ENCODE measurements around the gene NEK7. TPM values are rescaled to one million over a fixed set of nuclear protein-coding genes. Genes with fewer than 3 reads are reported as not detected.

The NEK7 gene
- total and polyA plus RNA-seq, 9 donors = 29.0 to 49.6 (median 35.2) TPM

DNA sequence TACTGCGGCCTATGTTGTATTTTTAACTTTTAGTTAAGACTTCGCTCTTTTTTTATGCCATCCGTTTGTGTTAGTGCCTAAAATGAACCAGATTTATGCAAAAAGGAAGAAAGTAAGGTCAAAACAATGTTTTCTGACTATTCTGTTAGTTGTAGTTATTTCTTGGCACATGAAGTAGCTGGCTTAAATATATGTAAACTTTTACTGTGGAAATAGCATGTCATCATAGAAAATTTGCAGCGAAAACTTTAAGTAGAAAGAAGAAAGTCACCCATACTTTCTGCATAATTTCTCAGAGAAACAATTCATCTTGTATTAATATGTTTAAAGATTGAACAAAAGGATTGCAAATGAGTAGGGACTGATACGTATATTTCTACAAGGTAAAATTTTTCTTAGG lies 106.4 kb downstream of the NEK7 start:
- H3K27me3 ChIP-seq (ENCODE audit: control insufficient read depth, insufficient read depth, low read length) = no peaks in the 10 kb centered on the region
- no peaks in the 10 kb centered on the region for H3K4me1 ChIP-seq (ENCODE audit: control insufficient read depth, insufficient read depth, low read length)
- DNase-seq = peak; percentile 27
- no CpG with 5 or more reads among the region's 5 CpGs for WGBS (ENCODE audit: insufficient coverage)
- no peak overlapping the region for H3K4me3 ChIP-seq (ENCODE audit: low read length)
- no peaks in the 10 kb centered on the region for H3K36me3 ChIP-seq (ENCODE audit: control insufficient read depth, insufficient read depth, low read length)
- H3K27ac ChIP-seq (ENCODE audit: low read length) = no peak overlapping the region
- H3K9me3 ChIP-seq (replicated peaks; ENCODE audit: control insufficient read depth, low read depth, low read length) = no peaks in the 10 kb centered on the region

DNA sequence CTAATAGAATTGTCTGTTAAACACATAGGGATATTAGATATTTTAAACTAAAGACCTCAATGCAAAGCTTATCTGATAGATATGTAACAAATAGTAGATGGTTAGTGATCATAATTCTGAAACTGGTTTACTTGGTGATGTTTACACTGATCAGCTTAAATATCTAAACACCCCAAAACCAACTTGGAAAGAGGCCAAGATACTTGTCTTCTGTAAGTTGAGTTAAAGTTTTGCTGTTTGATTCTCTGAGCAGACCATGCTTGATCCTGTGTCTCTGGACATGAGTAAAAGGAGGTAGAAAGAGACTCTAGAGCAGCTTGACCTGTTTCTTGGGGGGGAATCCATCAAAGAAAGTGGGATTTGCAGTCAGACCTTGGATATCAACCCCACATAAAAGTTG lies 107.5 kb downstream of the NEK7 start:
- H3K9me3 ChIP-seq (replicated peaks; ENCODE audit: control insufficient read depth, low read depth, low read length) = no peaks in the 10 kb centered on the region
- H3K27me3 ChIP-seq (ENCODE audit: control insufficient read depth, insufficient read depth, low read length) = no peaks in the 10 kb centered on the region
- H3K36me3 ChIP-seq (ENCODE audit: control insufficient read depth, insufficient read depth, low read length) = no peaks in the 10 kb centered on the region
- H3K4me3 ChIP-seq (ENCODE audit: low read length) = no peak overlapping the region
- H3K27ac ChIP-seq (ENCODE audit: low read length) = no peak overlapping the region
- H3K4me1 ChIP-seq (ENCODE audit: control insufficient read depth, insufficient read depth, low read length) = no peaks in the 10 kb centered on the region
- no peak for DNase-seq

DNA sequence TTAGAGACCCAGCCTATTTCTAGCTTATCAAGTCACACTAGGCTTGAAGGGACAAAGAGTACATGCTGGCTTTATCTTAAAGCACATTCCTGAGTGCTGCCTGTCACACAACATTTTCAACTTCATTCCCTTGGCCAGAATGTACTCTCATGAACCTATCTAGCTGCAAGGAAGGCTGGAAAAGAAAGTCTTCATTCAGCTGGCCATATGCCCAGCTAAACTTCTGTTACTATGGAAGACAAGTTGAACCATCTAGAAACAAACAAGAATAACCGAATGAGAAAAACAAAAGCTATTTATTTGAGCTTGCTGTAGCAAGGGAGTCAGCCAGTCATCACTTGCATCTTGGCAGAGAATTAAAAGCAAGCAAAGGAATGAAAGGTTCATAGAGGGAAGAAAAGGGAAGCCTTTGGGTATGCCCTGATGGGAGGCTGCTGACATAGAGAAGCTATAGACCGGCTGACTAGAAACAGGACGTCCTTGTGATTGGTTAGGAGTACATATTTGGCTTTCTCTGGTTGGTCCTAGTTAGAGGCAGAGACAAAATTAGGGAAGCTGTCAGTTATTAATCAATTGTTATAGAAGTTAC lies 108.4 kb downstream of the NEK7 start:
- H3K4me3 ChIP-seq (ENCODE audit: low read length) = no peak overlapping the region

DNA sequence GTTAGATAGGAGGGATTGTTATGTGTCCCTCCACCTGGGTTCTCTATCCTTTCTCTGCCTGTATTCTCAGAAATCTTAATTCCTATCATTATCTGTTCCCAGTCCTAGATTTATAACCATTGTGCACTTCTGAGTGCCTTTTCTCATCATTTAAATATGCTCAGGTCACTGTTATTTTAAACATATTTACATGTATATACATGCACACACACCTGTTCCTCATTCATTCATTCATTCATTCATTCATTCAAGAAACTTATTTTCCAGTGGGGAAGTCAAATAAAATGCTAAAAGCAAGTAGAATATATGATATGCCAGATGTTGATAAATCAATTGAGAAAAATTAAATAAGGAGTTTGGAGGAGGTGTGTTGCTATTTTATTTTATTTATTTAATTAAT lies 110.3 kb downstream of the NEK7 start:
- Histone ChIP-seq H3K27ac (ENCODE audit: low read length) (no peak overlapping the region), H3K27me3 (ENCODE audit: control insufficient read depth, insufficient read depth, low read length) (no peaks in the 10 kb centered on the region), H3K4me1 (ENCODE audit: control insufficient read depth, insufficient read depth, low read length) (no peaks in the 10 kb centered on the region), H3K4me3 (ENCODE audit: low read length) (no peak overlapping the region), H3K36me3 (ENCODE audit: control insufficient read depth, insufficient read depth, low read length) (no peaks in the 10 kb centered on the region), H3K9me3 (replicated peaks; ENCODE audit: control insufficient read depth, low read depth, low read length) (no peaks in the 10 kb centered on the region)
- DNase-seq = no peak

More for the DNA sequence above, 108.4 kb downstream of the NEK7 start:
- no CpG with 5 or more reads among the region's 3 CpGs for WGBS (ENCODE audit: insufficient coverage)
- Histone ChIP-seq H3K36me3 (ENCODE audit: control insufficient read depth, insufficient read depth, low read length) (no peaks in the 10 kb centered on the region), H3K4me1 (ENCODE audit: control insufficient read depth, insufficient read depth, low read length) (no peaks in the 10 kb centered on the region), H3K27ac (ENCODE audit: low read length) (no peak overlapping the region), H3K9me3 (replicated peaks; ENCODE audit: control insufficient read depth, low read depth, low read length) (no peaks in the 10 kb centered on the region), H3K27me3 (ENCODE audit: control insufficient read depth, insufficient read depth, low read length) (no peaks in the 10 kb centered on the region)
- peak; percentile 11 for DNase-seq

DNA sequence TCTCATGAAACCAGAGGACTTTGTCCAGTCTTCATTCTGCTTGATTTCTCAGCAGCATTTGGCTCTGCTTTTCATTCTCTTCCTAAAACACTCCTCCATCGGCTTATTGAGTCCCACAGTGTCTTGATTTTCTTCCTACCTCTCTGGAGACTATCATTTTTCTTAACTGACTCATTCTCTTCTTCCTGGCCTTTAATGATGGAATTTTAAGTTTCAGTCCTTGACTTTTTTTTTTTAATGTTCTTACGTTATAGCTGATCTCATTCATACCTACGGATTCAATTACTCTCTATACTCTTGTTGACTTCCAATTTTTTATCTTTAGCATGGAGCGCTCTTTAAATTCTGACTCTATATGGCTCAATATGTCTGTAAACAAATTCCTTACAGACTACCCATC lies 111.1 kb downstream of the NEK7 start:
- no peak for DNase-seq
- Histone ChIP-seq H3K4me1 (ENCODE audit: control insufficient read depth, insufficient read depth, low read length) (no peaks in the 10 kb centered on the region), H3K36me3 (ENCODE audit: control insufficient read depth, insufficient read depth, low read length) (no peaks in the 10 kb centered on the region), H3K27me3 (ENCODE audit: control insufficient read depth, insufficient read depth, low read length) (no peaks in the 10 kb centered on the region), H3K27ac (ENCODE audit: low read length) (no peak overlapping the region), H3K4me3 (ENCODE audit: low read length) (no peak overlapping the region), H3K9me3 (replicated peaks; ENCODE audit: control insufficient read depth, low read depth, low read length) (no peaks in the 10 kb centered on the region)
- WGBS (ENCODE audit: insufficient coverage) = 72% methylated on average over 3 of the region's 4 CpGs

DNA sequence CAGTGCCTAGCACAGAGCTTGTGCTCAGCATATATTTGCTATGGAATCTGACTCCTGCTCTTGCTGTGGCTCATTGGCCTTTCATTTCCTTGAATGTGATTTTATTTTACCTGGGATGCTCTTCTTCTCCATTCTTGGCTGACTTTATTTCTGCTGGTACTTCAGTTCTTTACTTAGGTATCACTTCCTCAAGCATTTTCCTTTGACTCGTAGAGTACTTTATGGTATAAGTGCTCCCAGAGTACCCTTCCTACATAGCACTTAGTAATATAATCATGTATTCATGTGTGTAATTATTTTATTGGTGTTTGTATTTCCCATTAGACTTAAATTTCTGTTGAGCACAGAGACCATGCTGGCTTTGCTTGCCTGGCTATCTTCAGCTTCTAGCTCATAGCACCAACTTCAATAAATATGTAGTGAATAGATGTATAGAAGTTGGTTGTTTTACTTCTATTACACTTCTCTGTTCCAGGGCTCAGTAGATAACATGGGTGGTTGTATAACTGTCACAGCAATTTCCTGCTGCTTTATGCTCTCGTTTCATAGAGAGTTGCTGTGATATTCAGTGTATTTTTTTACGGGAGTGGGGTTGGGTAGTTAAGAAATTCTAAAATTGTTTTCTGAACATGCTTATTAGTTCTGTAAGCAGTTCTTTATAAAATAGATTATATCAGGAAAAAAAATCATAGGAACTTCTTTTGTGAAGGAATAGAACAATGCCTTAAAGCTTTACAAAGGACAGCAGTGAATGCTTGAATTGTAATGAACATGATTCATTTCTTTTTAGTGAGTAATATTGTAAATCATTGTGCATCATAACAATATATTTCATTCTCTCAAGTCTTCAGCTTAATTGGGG lies 112.2 kb downstream of the NEK7 start:
- H3K27ac ChIP-seq (ENCODE audit: low read length) = no peak overlapping the region
- no CpG with 5 or more reads among the region's 3 CpGs for WGBS (ENCODE audit: insufficient coverage)
- no peaks in the 10 kb centered on the region for H3K4me1 ChIP-seq (ENCODE audit: control insufficient read depth, insufficient read depth, low read length)
- H3K27me3 ChIP-seq (ENCODE audit: control insufficient read depth, insufficient read depth, low read length) = no peaks in the 10 kb centered on the region
- DNase-seq = no peak
- H3K9me3 ChIP-seq (replicated peaks; ENCODE audit: control insufficient read depth, low read depth, low read length) = no peaks in the 10 kb centered on the region
- H3K36me3 ChIP-seq (ENCODE audit: control insufficient read depth, insufficient read depth, low read length) = no peaks in the 10 kb centered on the region
- no peak overlapping the region for H3K4me3 ChIP-seq (ENCODE audit: low read length)

DNA sequence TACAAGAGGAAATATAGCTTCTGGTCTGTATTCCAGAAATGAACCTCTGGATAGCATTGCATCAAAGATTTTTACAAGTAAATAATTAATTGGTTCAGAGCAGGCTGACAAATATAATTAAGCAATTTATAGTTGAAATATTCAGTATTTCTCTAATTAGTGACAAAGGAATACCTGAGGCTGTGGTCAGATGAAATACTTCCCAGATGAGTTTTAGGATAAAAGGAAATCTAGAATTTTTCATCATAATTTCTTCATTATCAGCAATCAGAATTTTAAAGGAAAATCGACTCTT lies 112.8 kb downstream of the NEK7 start:
- Histone ChIP-seq H3K9me3 (replicated peaks; ENCODE audit: control insufficient read depth, low read depth, low read length) (no peaks in the 10 kb centered on the region), H3K4me1 (ENCODE audit: control insufficient read depth, insufficient read depth, low read length) (no peaks in the 10 kb centered on the region), H3K36me3 (ENCODE audit: control insufficient read depth, insufficient read depth, low read length) (no peaks in the 10 kb centered on the region), H3K27ac (ENCODE audit: low read length) (no peak overlapping the region), H3K27me3 (ENCODE audit: control insufficient read depth, insufficient read depth, low read length) (no peaks in the 10 kb centered on the region), H3K4me3 (ENCODE audit: low read length) (no peak overlapping the region)
- DNase-seq = no peak
- no CpG with 5 or more reads among the region's 1 CpG for WGBS (ENCODE audit: insufficient coverage)

DNA sequence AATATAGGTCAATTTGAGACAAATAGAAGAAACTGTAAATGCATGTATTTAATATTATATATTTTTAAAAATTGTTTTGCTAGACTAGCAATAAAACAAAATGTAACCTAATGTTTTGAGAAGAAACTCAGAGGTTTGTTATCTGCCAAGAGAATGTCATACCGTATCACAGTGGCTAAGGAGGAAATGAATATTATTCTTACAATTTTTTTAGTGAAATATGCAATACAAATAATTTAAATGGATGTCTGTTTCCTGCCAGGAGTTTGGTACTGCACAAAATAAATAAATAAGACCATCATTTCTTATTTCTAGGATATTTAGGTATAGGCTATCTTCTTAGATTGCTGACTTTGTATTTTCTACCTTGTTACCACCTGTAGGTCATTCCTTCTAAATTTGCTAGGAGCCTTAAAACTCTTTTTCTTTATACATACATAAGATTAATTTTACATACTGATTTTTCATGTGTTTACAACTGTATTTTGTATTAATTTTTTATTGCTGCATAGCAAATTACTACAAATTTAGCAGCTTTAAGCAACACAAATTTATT lies 113.6 kb downstream of the NEK7 start:
- H3K27ac ChIP-seq (ENCODE audit: low read length) = no peak overlapping the region
- whole genome bisulfite sequencing (ENCODE audit: insufficient coverage) = no CpG with 5 or more reads among the region's 1 CpG
- no peaks in the 10 kb centered on the region for H3K36me3 ChIP-seq (ENCODE audit: control insufficient read depth, insufficient read depth, low read length)
- no peak overlapping the region for H3K4me3 ChIP-seq (ENCODE audit: low read length)
- no peaks in the 10 kb centered on the region for H3K9me3 ChIP-seq (replicated peaks; ENCODE audit: control insufficient read depth, low read depth, low read length)
- no peaks in the 10 kb centered on the region for H3K27me3 ChIP-seq (ENCODE audit: control insufficient read depth, insufficient read depth, low read length)
- H3K4me1 ChIP-seq (ENCODE audit: control insufficient read depth, insufficient read depth, low read length) = no peaks in the 10 kb centered on the region
- no peak for DNase-seq

DNA sequence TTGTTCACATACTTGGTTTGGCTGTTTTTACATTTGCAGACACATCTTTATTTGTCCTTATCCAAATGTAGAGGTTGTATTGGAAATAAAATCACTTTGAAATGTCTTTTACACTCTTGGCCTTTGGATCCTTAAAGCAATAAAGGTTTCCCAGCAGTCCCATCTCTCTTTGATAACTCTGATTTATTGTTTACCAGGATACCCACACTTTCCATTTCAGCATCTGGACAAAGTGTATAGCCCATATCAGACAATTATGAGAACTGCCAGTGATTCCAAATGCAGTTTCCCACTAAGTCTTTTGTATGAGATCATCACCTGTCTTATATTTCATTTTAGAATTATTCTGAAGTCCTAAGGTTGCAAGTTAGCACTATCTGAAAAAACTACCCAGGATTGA lies 114.7 kb downstream of the NEK7 start:
- Histone ChIP-seq H3K27ac (ENCODE audit: low read length) (no peak overlapping the region), H3K27me3 (ENCODE audit: control insufficient read depth, insufficient read depth, low read length) (no peaks in the 10 kb centered on the region), H3K4me1 (ENCODE audit: control insufficient read depth, insufficient read depth, low read length) (no peaks in the 10 kb centered on the region), H3K36me3 (ENCODE audit: control insufficient read depth, insufficient read depth, low read length) (no peaks in the 10 kb centered on the region), H3K9me3 (replicated peaks; ENCODE audit: control insufficient read depth, low read depth, low read length) (no peaks in the 10 kb centered on the region), H3K4me3 (ENCODE audit: low read length) (no peak overlapping the region)
- no peak for DNase-seq

DNA sequence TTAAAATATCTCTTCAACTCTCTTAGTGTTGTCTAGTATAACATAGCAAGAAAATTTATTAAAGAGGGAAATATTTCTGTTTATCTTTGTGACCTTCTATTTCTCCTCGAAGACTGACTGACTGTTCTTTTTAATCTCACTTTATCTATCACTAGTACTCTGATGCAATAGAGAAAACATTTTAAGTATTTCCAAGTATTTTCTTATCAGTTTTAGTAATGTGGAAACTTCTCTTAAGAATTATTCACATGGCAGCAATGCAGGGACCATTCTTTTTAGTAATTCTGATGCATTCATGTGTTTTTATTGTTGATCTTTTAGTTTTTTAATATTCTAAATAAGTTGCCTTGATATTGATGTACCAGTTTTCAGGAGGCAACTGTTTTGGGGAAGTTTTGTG lies 115.7 kb downstream of the NEK7 start:
- WGBS (ENCODE audit: insufficient coverage) = no CpG with 5 or more reads among the region's 1 CpG
- H3K4me3 ChIP-seq (ENCODE audit: low read length) = no peak overlapping the region
- DNase-seq = no peak
- no peaks in the 10 kb centered on the region for H3K27me3 ChIP-seq (ENCODE audit: control insufficient read depth, insufficient read depth, low read length)
- H3K36me3 ChIP-seq (ENCODE audit: control insufficient read depth, insufficient read depth, low read length) = no peaks in the 10 kb centered on the region
- H3K4me1 ChIP-seq (ENCODE audit: control insufficient read depth, insufficient read depth, low read length) = no peaks in the 10 kb centered on the region
- H3K9me3 ChIP-seq (replicated peaks; ENCODE audit: control insufficient read depth, low read depth, low read length) = no peaks in the 10 kb centered on the region
- H3K27ac ChIP-seq (ENCODE audit: low read length) = no peak overlapping the region

All from muscle of leg (tissue), 11 donors.